ENCODE data around the gene VRK1. TPM values are rescaled to one million over a fixed set of nuclear protein-coding genes. Genes with fewer than 3 reads are reported as not detected.

The VRK1 gene
- total RNA-seq, 1 experiment from 2014 or later = 124 TPM

GRCh38 chr14:96925422-96925821 is 128.2 kb downstream of the VRK1 start:
- POLR2A ChIA-PET (ENCODE audit: low non-redundant PET) = no interaction called here
- Histone ChIP-seq H3K27me3 (replicated peaks; ENCODE audit: insufficient read depth, low read depth, low read length, poor library complexity) (no peaks in the 10 kb centered on the region), H3K36me3 (ENCODE audit: insufficient read depth, low read length, poor library complexity, severe bottlenecking) (no peaks in the 10 kb centered on the region), H3K4me1 (ENCODE audit: insufficient read depth, low read length, poor library complexity, severe bottlenecking) (peaks cover 6% of the 10 kb centered on the region), H3K27ac (ENCODE audit: low read depth, low read length, poor library complexity, severe bottlenecking) (no peak overlapping the region), H3K9me3 (ENCODE audit: low read depth, low read length, poor library complexity, severe bottlenecking) (peaks cover 6% of the 10 kb centered on the region), H3K4me3 (ENCODE audit: low read depth, low read length, poor library complexity, severe bottlenecking) (no peak overlapping the region)
- no TSS peak for BruUV-seq (replicated peaks)
- CTCF ChIA-PET = no interaction called here
- intact Hi-C loops (cut with micrococcal nuclease; ENCODE audit: unreplicated experiment) = no loop called here
- no peak for DNase-seq (ENCODE audit: low spot score)
- no peak for TF ChIP-seq EZH2 (IDR thresholded peaks at IDR 0.05; ENCODE audit: borderline replicate concordance, low read depth, low read length, poor library complexity, severe bottlenecking)
- TF ChIP-seq CTCF (conservative IDR thresholded peaks at IDR 0.05; ENCODE audit: low read depth, low read length) = no peak

DNA sequence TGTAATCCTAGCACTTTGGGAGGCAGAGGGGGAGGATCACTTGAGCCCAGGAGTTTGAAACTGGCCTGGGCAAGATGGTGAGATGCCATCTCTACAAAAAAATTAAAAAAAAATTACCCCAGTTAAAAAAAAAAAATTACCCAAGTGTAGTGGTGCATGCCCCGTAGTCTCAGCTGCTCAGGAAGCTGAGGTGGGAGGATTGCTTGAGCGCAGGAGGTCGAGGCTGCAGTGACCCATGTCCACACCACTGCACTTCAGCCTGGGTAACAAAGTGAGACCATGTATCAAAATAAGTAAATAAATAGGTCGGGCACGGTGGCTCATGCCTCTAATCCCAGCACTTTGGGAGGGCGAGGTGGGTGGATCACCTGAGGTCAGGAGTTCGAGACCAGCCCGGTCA is 128.8 kb downstream of the VRK1 start:
- intact Hi-C loops (cut with micrococcal nuclease; ENCODE audit: unreplicated experiment) = no loop called here
- Histone ChIP-seq H3K27me3 (replicated peaks; ENCODE audit: insufficient read depth, low read depth, low read length, poor library complexity) (no peaks in the 10 kb centered on the region), H3K36me3 (ENCODE audit: insufficient read depth, low read length, poor library complexity, severe bottlenecking) (no peaks in the 10 kb centered on the region), H3K4me1 (ENCODE audit: insufficient read depth, low read length, poor library complexity, severe bottlenecking) (peaks cover under 1% of the 10 kb centered on the region), H3K4me3 (ENCODE audit: low read depth, low read length, poor library complexity, severe bottlenecking) (no peak overlapping the region), H3K9me3 (ENCODE audit: low read depth, low read length, poor library complexity, severe bottlenecking) (peaks cover 6% of the 10 kb centered on the region), H3K27ac (ENCODE audit: low read depth, low read length, poor library complexity, severe bottlenecking) (no peak overlapping the region)
- BruUV-seq (replicated peaks) = no TSS peak
- ChIA-PET CTCF (no interaction called here), POLR2A (ENCODE audit: low non-redundant PET) (no interaction called here)
- no peak for DNase-seq (ENCODE audit: low spot score)
- TF ChIP-seq CTCF (conservative IDR thresholded peaks at IDR 0.05; ENCODE audit: low read depth, low read length) = no peak
- no peak for TF ChIP-seq EZH2 (IDR thresholded peaks at IDR 0.05; ENCODE audit: borderline replicate concordance, low read depth, low read length, poor library complexity, severe bottlenecking)

GRCh38 chr14:96928779-96929380 is 131.7 kb downstream of the VRK1 start:
- no peaks in the 10 kb centered on the region for H3K4me1 ChIP-seq (ENCODE audit: insufficient read depth, low read length, poor library complexity, severe bottlenecking)
- intact Hi-C loops (cut with micrococcal nuclease; ENCODE audit: unreplicated experiment) = no loop called here
- no peak overlapping the region for H3K27ac ChIP-seq (ENCODE audit: low read depth, low read length, poor library complexity, severe bottlenecking)
- H3K4me3 ChIP-seq (ENCODE audit: low read depth, low read length, poor library complexity, severe bottlenecking) = no peak overlapping the region
- H3K9me3 ChIP-seq (ENCODE audit: low read depth, low read length, poor library complexity, severe bottlenecking) = no peaks in the 10 kb centered on the region
- POLR2A ChIA-PET (ENCODE audit: low non-redundant PET) = no interaction called here
- no peaks in the 10 kb centered on the region for H3K36me3 ChIP-seq (ENCODE audit: insufficient read depth, low read length, poor library complexity, severe bottlenecking)
- BruUV-seq (replicated peaks) = no TSS peak
- CTCF ChIA-PET = no interaction called here
- no peak for TF ChIP-seq CTCF (conservative IDR thresholded peaks at IDR 0.05; ENCODE audit: low read depth, low read length)
- no peak for DNase-seq (ENCODE audit: low spot score)
- H3K27me3 ChIP-seq (replicated peaks; ENCODE audit: insufficient read depth, low read depth, low read length, poor library complexity) = no peaks in the 10 kb centered on the region

Measured in A673 (cell line).